ENCODE results near the gene ZSWIM3. TPM values are rescaled to one million over a fixed set of nuclear protein-coding genes. Genes with fewer than 3 reads are reported as not detected.

The ZSWIM3 gene
- total and polyA plus RNA-seq, 2 of the 13 experiments (the other 11 are each of a cell fraction or from before 2014, with no cell fraction given) = 5.2 to 5.8 TPM

- TF ChIP-seq SP1 (IDR thresholded peaks at IDR 0.05) (no peak), SP1 (CRISPR knock-in tag; IDR thresholded peaks at IDR 0.05) (no peak), FOSL1 (CRISPR knock-in tag; IDR thresholded peaks at IDR 0.05; ENCODE audit: borderline replicate concordance) (no peak), NFAT5 (CRISPR knock-in tag; IDR thresholded peaks at IDR 0.05) (no peak), BCL6 (CRISPR knock-in tag; IDR thresholded peaks at IDR 0.05) (no peak), SMAD9 (CRISPR knock-in tag; IDR thresholded peaks at IDR 0.05) (no peak), ZNF703 (CRISPR knock-in tag; IDR thresholded peaks at IDR 0.05; ENCODE audit: borderline replicate concordance) (no peak), AGO1 (IDR thresholded peaks at IDR 0.05; ENCODE audit: low read depth, low read length, poor library complexity, severe bottlenecking) (no peak), STAT5B (CRISPR knock-in tag; IDR thresholded peaks at IDR 0.05) (no peak), PBX3 (CRISPR knock-in tag; IDR thresholded peaks at IDR 0.05; ENCODE audit: borderline replicate concordance) (no peak), ZNF362 (CRISPR knock-in tag; IDR thresholded peaks at IDR 0.05; ENCODE audit: borderline replicate concordance) (no peak), BORCS8-MEF2B (CRISPR knock-in tag; IDR thresholded peaks at IDR 0.05) (0 out of 2 replicates have a peak, but pooled peaks have one; percentile 15), RNF2 (conservative IDR thresholded peaks at IDR 0.05; ENCODE audit: low read depth) (no peak), HNRNPK (IDR thresholded peaks at IDR 0.05; ENCODE audit: low read depth, low read length, poor library complexity, severe bottlenecking) (no peak), SNRNP70 (IDR thresholded peaks at IDR 0.05; ENCODE audit: low read depth, low read length) (no peak), KDM2A (CRISPR knock-in tag; IDR thresholded peaks at IDR 0.05; ENCODE audit: borderline replicate concordance, low read depth) (no peak), U2AF1 (optimal IDR thresholded peaks at IDR 0.05; ENCODE audit: low read depth, low read length) (no peak), MIXL1 (CRISPR knock-in tag; IDR thresholded peaks at IDR 0.05) (no peak), ZNF772 (CRISPR knock-in tag; IDR thresholded peaks at IDR 0.05) (no peak)
- TF ChIP-seq, protein P1, sequence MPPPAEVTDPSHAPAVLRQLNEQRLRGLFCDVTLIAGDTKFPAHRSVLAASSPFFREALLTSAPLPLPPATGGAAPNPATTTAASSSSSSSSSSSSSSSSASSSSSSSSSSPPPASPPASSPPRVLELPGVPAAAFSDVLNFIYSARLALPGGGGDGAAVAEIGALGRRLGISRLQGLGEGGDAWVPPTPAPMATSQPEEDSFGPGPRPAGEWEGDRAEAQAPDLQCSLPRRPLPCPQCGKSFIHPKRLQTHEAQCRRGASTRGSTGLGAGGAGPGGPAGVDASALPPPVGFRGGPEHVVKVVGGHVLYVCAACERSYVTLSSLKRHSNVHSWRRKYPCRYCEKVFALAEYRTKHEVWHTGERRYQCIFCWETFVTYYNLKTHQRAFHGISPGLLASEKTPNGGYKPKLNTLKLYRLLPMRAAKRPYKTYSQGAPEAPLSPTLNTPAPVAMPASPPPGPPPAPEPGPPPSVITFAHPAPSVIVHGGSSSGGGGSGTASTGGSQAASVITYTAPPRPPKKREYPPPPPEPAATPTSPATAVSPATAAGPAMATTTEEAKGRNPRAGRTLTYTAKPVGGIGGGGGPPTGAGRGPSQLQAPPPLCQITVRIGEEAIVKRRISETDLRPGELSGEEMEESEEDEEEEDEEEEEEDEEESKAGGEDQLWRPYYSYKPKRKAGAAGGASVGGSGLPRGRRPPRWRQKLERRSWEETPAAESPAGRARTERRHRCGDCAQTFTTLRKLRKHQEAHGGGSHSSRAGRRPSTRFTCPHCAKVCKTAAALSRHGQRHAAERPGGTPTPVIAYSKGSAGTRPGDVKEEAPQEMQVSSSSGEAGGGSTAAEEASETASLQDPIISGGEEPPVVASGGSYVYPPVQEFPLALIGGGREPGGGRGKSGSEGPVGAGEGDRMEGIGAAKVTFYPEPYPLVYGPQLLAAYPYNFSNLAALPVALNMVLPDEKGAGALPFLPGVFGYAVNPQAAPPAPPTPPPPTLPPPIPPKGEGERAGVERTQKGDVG (CRISPR knock-in tag; IDR thresholded peaks at IDR 0.05; ENCODE audit: borderline replicate concordance) = no peak; the same call in 1 of the 2 replicates
These were observed 25.7 kb downstream of the ZSWIM3 start (continued) for GRCh38 chr20:45883100-45883469.

Data from HepG2 (cell line).